NCI-H526 (cell line): Measurements from ENCODE around the gene XRCC4.
"Not testable (repeated sequence)": the region's sequence is repeated elsewhere in the genome, so short reads cannot be mapped to it uniquely, and the experiment has no call there.

Experiments used
- DNase-seq, 2 experiments: peaks; one replicate each; lab custom pipeline; 2025; lab: John Stamatoyannopoulos, UW

XRCC4 gene

DNA sequence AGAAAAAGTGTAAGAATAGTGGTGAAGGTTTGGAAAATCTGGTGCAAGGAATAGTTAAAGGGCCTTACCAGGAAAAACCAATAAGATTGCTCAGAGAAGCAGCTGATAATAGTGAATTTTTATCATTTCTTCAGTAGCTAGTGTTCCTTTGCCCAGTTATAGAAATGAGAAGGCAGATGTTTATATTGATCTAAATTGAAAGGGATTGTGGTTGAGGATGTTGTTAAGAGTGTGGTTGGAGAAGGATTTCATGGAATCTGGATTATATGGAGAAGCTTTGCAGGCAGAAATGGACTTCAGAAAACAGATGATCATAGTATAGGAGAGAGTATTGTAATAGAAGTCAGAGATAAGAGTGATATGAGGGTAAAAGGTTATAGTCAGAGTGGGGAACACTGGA lies 102.6 kb downstream of the XRCC4 start:
- DNase-seq, result no peak

DNA sequence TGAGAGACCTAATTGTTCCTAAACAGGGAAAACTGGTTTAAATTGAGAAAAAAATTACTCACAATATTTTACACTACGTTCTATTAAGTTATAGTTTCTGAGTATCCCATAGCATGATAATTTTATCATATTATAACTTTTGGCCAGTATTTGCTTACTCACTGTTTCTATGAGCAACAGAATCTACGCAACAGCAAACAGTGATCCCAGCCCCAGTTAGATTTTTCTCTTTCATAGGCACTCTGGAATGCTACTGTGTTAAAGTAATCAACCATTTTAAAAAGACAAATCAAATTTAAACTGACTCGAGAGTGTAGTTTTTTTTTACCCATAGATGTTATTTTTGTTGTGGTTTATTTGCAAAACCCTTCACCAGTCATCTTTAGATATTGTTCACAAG lies 107.2 kb downstream of the XRCC4 start:
- DNase-seq, result no peak

DNA sequence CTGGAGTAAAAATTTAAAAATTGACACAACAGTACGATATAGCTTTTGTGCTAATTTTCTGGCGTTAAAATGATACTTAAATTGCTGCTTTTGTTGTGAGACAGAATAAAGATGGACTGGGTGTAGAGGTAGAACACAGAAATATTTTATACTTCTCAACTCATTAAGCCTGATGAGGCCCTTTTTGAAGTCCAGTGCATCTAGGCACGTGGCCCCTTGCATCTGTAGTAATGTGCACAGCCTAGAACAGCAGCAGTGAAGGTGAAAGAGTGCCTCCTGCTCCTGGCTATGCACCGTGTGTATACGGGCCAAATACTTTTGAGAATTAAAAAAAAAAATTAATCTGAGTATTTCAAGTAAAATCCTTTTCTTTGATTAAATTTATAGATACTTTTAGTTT lies 115.6 kb downstream of the XRCC4 start:
- no peak for DNase-seq

DNA sequence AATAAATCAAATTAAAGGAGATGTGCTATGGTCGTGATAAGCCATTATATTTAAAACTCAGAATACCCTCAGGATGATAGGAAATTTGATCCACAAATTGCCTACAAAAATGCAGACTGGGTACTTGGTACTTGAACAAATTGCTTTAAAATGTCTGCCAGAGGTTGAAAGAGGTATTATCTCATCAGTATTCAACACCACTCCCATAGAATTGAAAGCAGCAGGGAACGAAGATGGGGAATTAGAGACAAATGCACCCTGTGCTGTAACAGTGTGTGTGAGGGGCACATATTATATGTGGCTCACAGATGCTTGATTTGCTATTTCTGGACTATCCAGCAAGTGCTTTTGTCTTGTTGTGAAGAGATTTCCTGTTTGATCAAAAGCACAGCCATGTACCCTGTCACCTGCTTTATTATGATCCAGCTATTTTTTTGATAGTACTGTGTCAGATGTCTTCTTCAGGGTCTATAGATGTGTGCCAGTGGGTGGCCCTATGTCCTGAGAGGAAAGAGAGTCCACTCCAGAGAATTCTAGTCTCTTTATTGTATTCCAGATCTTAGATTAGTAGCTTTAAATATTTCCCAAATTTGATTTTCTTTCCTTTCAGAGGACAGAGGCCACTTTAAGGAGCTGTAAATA lies 120.1 kb downstream of the XRCC4 start:
- DNase-seq, result no peak

DNA sequence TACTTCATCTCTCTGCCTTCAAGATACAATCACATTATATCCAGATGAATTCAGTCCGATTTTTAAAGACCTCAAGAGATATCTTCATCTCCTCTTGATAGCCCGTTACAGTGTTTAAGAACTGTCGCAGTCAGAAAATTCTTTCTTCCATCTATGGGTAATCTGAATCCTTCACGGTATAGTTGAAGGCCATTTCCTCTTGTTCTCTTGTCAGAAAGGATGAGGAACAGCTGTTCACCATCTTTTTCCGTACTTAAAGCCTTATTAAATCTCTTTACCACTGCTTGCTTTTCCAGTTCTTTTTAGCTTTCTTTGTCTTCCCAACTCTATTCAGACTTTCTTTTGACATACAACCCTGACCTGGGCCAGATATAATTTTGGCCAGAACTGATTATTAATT lies 121.8 kb downstream of the XRCC4 start:
- DNase-seq, result no peak

DNA sequence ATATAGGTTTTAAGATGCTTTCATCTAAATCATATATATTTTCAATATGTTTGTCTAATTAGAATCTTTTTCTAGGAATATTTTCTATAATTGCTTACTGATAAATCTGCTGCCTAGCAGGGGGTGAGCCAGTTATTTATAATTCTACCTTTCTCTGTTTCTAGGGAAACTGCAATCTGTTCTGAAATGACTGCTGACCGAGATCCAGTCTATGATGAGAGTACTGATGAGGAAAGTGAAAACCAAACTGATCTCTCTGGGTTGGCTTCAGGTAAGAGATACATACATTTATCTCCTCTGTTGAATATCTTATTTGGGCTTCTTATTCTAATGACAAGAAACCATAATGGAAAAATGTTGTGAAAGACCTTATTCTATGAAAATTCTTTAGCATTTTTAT lies 127.3 kb downstream of the XRCC4 start:
- no peak for DNase-seq

DNA sequence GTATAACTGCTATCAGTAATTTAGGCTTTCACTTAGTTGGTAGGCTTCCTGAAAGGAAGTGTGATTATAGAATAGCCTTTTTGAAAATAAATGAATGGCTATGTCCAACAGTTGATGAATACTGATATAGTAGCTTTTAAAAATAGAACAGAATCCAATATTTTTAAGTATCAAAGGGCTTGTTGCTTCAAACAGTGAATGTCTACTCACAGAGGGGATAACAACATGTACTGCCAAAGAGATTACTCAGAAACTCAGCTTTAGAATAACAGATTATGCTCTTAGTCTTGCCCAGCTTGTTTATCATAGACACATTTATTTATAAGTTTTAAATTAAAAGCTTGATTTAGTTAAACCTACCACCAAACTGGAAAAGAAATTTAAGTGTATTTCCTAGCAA lies 132.6 kb downstream of the XRCC4 start:
- no peak for DNase-seq

DNA sequence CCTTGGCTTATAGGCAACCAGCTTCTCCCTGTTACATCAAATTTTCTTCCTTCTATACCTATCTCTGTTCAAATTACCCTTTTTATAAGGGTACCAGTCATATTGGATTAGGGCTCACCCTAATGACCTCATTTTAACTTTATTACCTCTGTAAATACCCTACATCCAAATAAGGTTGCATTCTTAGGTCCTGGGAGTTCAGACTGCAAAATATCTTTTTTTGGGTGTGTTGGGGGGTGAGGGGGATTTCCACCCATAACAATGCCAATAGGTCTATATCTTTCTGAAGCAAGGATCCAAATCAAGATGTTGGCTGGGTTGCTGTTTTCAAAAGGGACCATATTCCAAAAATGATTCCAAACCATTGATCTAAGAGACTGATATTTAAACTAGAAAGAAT lies 141.7 kb downstream of the XRCC4 start:
- no peak for DNase-seq

DNA sequence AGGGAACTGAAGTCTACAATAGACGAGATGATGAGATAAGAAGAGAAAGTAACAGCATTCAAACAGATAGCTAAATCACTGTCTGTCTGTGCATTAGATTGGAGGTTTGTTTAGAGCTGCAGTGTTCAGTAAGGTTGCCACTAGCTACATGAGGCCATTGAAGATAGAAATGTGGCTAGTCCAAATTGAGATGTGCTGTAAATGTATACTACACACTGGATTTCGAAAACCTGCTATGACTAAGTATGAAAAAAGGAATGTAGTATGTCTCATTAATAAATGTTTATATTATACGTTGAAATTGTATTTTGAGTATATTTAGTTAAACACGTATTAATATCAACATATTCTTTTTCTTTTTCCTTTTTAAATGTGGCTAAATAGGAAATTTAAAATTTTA lies 142.1 kb downstream of the XRCC4 start:
- DNase-seq, result no peak

DNA sequence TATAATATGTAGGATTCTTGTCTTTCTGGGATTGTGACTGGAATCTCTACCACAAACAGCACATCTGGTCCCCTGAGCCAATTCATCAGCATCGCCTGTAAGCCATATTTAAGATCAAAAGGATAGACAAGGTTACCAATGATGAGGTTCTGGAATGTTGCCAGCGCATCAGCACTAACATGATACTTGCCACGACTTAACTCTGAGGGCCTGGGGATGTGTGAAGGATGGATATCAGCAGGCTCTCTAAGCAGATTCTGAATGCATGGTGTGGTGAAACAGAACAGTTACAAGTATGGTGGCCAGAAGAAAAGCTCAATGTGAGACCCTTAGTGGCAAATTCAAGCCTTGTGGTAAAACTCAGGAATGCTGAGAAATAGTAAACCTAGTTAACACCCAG lies 143.0 kb downstream of the XRCC4 start:
- DNase-seq, result no peak

DNA sequence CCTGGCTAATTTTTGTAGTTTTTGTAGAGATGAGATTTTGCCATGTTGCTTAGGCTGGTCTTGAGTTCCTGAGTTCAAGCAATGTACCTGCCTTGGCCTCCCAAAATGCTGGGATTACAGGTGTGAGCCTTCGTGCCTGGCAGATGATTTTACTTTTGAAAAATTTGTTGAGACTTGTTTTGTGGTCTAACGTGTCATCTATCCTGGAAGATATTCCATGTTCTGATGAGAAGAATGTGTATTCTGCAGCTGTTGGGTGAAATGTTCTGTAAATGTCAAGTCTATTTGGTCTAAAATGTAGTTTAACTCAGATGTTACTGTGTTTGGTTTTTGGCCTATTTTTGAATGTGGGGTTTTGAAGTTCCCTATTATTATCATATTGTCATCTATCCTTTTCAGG lies 145.6 kb downstream of the XRCC4 start:
- no peak for DNase-seq

DNA sequence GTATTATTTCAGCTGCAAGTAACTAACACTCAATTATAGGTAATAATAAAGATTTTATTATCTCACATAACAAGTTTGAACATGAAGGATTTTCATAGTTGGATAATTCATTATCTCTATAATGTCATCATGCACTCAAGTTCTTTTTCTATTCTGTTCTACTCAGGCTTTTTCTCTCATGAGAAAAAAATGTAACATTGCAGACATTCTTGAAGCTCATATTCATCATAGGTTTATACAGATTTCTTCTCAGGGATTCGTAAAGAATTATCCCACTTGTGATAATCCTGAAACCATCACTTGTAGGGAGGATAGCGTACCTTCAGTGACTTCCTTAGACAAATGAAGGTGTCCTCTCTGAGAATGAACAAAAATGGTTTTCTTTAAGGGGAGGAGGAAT lies 150.3 kb downstream of the XRCC4 start:
- DNase-seq, result no peak

DNA sequence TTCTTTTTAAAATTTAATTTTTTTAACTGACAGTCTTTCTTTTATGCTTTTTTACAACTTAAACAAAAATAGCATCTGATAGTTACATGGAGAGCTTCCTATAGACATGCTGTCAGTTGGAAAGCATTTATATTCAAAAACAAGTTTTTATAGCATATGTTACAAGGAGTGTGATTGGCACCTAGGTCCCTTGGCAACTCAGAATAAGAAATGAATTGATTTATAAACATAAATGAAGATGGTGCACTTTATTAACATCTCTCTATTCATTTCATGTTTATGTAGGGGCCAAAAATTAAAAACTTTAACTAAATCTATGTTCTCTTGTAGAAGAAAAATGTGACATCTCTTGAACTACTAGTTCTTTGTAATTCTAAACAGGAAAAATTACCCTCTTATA lies 153.2 kb downstream of the XRCC4 start:
- DNase-seq, result no peak

DNA sequence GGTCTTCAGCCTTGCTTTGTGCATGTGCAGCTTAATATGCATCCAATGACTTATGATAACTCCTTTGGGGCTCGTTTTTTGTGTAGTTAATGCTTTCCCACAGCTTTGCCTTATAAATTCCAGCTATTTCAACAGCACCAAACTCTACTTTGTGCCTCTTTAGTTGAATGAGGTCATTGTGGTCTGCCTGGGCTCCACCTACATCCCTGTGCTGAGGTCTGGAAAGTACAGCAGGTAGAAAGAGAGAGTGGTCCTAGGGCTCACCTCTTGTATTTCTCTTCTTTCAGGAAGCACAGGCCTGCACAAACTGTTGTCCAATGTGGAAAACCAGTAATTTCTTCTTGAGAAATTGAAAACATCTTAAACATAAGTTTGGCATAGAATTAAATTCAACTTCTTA lies 167.2 kb downstream of the XRCC4 start:
- no peak for DNase-seq

DNA sequence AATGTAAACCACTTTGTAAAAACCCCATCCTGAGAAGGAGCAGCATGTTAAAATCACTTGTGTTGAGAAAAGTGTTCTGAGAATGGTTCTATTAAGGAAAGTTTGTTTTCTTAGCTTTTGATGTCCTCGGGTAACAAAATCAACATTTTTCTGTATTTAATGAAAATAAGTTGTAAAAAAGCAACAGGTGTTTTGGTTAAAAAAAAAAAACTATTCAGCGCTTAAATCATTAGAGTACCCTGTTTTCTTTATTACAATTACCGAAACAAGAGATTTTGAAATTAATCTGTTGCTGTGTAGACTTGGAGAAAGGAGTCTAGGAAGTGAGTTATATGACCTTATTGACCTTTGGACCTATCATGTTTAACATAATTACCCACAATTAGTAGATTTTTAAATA lies 167.7 kb downstream of the XRCC4 start:
- no peak for DNase-seq

DNA sequence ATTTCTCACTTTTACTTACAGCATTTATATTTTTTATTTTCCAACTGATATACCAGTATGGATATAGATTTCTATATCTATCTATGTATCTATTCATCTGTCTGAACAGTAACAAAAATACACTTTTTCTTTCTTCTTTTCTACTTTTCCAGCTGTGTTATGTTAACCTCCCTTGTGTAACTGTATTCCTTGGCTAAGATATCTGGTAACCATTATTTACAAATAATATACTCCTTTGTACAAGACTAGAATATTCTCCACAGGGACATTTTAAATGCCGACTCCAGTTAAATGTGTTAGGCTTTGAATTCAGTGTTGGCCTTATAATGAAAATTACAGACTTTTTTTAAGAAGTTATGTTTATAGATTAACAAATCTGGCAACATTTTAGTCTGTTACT lies 168.7 kb downstream of the XRCC4 start:
- no peak for DNase-seq

DNA sequence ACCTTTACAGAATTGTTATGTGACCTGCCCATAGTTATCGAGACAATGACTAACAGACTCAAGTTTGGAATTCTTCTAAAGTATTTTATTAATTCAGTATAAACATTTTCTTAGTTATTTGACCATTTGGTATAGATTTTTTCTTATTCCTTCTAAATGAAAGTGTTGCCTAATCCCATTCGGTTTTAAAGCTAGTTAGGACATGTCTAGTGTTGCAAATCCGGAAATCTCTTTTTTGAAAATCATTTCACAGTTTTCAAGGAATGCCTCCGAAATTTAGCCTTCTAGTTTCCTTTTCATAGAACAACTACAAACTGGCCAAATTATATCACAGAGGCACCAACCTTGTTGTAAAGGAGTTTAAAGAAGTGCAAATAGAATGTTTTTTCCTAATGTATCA lies 171.8 kb downstream of the XRCC4 start:
- no peak for DNase-seq

DNA sequence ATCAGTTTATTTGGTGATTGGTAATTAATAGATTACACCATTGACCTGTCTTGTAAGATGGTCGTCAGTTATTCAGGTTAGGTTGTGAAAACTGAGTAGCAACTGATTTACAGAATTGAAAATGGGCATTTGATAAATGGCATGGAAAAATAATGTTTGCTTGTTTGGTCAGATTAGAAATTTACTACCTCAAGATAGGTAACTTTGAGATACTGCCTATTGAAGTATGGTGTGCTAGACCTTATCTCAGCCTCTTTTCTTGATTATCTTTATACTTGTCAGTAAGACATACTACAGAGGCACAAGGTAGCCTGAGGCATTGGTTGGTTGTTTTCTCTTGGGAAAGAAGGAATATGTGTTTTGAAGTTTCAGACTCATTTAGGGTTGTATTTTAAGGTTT lies 174.5 kb downstream of the XRCC4 start:
- no peak for DNase-seq

DNA sequence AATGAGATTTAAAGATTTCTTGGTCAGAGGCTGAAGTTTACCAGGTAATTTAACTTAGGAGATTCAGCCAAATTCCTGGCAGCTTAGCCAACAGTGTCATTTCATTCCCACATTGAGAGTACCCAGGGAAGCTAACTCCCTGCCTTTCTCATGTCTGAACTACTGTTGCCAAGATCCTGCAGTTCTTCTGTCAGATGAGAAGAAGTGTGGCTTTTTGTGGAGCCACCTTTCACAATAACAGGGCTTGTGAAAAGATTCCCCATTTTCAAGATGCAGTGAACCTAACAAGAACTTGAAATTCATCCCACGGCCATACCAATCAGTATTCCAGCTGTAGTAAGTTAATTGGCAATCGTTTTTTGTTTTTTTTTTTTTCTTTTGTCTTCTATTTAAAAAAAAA lies 176.4 kb downstream of the XRCC4 start:
- DNase-seq, result no peak

DNA sequence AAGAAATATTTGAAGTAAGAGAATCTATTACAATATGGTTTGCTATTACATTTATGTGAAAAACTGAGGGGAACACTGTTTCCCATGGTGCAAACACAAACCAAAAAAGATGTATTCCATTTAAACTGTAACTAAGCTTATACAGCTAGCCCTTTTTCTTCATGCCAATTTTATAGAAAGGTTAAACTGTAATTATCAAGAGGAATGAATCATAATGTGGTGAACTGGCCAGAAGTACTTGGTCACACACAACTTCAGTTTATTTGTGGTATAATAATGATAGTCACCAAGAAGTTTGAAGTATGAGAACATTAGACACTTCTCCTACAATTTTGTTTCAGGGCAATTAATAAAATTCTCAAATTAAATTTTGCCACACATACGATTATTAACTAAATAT lies 177.9 kb downstream of the XRCC4 start:
- no peak for DNase-seq

DNA sequence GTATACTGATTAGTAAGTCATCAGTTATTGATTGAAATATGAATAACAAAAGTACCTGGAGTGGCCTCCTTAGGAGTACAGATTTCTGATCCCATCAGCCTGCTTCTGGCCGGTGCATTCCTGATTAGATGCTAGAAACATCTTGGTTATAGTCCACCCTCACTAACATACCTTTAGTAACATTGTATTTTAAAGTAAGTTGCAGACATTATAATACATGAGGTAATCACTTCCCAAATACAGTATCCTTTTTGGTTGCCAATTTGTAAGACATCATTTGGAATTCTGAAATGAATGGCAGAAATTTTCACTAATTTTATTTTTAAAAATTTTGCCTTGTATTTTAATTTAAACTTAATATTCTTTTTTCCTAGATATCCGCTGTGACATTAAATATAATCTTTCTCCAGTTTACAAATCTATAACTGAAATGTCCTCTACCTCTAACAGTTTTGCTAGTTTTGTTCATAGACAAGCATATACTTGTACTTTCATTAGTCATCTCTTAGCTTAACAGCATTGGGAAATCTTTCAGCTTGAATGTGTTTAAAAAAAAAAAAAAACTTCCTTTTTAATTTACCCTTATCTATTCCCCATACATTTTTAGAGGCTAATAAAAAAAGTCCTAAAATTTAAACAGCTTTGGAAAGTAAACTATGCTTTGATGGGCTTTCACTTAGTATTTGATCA lies 178.9 kb downstream of the XRCC4 start:
- no peak for DNase-seq

DNA sequence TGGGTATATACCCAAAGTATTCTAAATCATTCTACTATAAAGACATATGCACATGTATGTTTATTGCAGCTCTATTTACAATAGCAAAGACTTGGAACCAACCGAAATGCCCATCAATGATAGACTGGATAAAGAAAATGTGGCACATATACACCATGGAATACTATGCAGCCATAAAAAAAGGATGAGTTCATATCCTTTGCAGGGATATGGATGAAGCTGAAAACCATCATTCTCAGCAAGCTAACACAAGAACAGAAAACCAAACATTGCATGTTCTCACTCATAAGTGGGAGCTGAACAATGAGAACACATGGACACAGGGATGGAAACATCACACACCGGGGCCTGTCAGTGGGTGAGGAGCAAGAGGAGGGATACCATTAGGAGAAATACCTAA lies 180.3 kb downstream of the XRCC4 start:
- not testable (repeated sequence) for DNase-seq

DNA sequence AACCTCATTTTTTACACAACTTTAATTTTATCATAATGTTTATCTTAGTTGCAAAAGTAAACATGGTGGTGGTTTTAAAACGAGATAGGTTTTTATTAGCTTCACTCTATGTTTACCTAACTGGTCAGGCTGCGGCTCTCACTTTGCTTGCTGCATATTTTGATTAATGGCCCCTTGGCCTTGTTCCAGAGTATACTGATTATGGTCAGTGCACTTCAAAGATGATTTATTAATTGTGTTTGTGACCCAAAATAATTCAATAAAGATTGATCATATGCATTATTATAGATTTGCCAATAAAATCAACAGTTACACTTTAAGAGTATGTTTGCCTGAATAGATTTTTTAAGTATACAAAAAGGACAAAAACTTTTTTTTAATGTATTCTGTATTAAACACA lies 188.0 kb downstream of the XRCC4 start:
- peak in 1 of 2 experiments; percentile 32 for DNase-seq

DNA sequence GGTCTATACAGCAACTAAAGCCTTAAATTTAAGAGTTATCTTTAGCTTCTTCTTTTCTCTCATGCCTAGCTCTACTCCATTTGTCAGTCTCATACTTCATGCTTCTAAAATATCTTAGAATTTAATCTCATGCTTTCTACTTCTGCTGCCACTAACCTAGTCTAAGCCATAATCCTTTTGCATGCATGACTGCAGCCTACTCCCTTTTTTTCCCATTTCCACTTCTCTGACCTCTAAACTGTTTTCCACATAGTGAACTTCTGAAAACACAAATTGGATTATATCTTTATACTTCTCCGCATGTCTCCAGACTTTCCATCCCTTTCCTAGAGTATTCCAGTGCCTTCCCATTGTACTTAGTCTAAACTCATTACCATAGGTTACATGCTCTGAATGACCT lies 193.0 kb downstream of the XRCC4 start:
- no peak for DNase-seq
